Left forelimb (tissue), 1 donor: ENCODE results near the gene DNAH8.
"Not testable (repeated sequence)": the region's sequence is repeated elsewhere in the genome, so short reads cannot be mapped to it uniquely, and the experiment has no call there.

Experiments used
- DNase-seq: peaks from one replicate; pipeline ENCODE4 v3.0.0-alpha.2; 2018; ENCODE audit warnings: low spot score

The DNAH8 gene

GRCh38 chr6:38837101-38837500 lies 122.0 kb downstream of the DNAH8 start:
- DNase-seq: no peak

- DNase-seq: no peak
These were observed 128.7 kb downstream of the DNAH8 start for GRCh38 chr6:38843798-38844197.

GRCh38 chr6:38845931-38846330 lies 130.8 kb downstream of the DNAH8 start:
- DNase-seq: no peak

DNA sequence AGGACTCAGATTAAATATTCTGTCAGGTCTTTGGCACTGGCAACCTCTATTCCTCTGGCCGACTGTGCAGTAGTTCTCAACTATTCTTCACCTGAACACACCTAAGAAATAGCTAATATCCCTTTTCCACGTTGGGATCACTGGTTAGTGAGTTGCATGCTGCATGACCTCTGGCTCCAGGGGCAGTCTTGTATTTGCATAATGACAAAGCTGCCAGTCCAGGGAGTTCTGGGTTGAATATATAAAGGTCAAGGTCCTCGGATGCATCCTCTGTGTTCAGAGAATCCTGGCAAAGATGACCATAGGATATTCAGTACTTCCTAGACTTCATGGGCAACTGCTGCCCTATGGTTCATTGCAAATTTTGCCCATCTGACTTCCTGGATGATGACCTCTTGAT lies 131.2 kb downstream of the DNAH8 start:
- DNase-seq: no peak

- no peak for DNase-seq
These were observed 131.7 kb downstream of the DNAH8 start for GRCh38 chr6:38846844-38847243.

DNA sequence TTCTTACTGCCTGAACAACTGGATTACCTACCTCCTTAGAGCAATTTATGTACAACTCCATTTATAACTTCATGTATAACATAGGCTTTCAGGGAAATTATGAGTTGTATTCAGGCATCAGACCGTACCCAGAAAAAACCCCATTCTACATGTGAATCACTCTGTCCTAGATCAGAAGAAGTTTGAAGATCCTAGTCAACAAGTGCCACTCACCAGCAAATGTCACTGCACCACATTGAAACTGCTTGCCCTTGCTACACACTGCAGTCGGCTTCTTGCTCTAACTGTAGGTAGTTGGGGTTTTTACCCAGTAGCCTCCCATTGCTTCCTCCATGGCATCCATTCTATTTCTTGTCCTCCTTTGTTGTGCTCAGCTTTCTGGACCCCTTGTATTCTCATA lies 132.4 kb downstream of the DNAH8 start:
- DNase-seq: no peak

DNA sequence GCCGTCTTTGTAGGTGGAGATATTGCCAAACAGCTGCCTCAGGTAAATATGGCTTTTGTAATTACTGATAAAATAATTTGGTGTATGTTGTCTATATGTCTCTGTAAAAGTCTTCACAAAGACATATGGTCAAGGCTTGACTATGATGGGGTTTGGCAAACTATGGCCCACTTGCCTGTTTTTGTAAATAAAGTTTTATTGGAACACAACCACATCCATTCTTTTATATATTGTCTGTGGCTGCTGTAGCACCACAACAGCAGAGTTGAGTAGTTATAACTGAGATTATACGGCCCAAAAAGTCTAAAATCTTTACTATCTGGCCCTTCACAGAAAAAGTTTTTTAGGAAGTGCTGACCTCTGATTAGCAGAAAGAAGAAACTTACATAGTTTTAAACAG lies 133.6 kb downstream of the DNAH8 start:
- no peak for DNase-seq

DNA sequence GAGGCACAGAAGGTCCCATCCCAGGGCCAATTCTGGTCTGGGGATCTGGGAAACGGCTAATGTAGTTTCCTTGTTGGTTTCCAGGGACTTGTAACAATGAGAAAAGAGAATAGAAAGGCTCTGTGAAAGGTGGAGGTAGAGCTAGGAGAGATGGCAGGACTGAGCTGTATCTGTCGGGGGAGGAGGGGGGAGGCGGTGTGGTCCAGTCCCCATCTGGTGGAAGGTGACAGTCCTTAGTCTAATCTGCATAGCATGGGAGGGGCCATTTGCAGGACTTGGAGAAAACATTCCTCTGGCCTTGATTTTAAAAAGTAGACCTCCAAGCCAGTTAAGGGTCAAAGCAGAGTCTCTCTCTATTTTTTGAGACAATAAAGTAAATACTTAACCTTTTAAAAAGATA lies 137.1 kb downstream of the DNAH8 start:
- DNase-seq: no peak

GRCh38 chr6:38853236-38853635 lies 138.1 kb downstream of the DNAH8 start:
- no peak for DNase-seq

DNA sequence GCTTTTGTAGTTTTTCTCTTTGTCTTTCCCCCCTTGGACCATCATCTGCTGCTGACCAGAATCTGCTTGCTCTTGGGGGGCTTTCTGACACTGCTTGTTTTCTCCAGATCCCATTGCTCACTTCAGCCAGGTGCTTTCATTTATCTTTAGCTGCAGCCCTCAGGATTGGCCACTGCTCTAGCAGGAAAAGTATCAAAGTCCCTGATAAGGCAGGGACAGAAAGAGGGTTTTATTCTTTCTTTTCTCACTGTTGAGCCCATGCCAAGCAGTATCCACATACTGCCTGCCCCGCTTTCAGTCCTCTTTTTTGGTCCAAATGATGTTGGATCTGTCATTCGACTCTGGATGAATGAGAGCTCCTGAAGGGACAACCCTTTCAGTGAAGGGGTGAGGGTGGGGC lies 141.4 kb downstream of the DNAH8 start:
- DNase-seq: no peak

- no peak for DNase-seq
These were observed 142.7 kb downstream of the DNAH8 start for GRCh38 chr6:38857815-38858214.

GRCh38 chr6:38860041-38860440 lies 144.9 kb downstream of the DNAH8 start:
- no peak for DNase-seq

DNA sequence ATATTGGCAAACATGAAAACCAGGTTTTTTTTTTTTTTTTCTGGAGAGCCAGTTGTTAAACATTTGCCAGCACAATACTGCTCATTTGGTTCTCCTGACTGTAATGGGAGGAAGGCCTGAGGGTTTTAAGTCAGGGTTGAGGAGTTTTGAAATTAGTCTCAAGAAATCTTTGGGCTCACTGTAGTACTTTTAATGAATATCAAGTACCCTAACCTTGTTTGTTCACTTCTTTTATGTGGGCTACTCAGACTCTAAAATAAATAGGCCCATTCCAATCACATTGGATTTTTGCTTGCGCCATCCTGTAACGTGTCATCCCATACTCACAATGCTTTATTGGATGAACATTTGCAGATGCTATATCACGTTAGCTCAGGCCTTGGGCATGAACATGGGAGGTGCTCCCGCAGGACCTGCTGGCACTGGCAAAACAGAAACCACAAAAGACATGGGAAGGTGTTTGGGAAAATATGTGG lies 146.9 kb downstream of the DNAH8 start:
- DNase-seq: no peak

DNA sequence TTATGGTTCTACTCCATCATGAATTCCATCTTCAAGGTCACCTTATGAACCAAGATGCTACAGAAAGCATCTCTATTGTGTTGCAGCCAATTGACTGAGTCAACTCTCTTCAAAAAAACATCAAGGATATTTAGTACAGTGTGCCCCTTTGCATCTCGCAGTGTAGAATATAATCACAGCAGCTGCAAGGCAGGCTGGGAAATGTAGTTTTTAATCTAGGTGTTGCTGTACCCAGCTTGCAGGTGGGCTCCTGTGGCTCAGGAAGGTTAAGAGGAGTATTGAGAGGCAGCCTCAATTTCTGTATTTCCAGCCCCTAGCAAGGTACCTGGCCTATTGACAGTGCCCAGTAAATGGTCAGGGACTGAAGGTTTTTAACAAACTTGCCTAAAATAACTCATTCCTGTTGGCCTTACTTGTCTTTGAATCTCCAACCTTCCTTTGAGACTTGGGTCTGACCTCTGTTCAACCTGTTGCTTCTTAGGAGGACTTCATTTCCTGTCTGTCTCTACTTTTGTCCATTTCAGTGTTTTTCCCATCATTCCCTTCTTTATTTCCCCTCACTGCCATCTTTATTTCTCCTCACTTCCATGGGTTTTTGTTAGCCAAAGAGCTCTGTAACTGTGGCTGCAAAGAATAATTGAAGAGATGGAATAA lies 150.5 kb downstream of the DNAH8 start:
- no peak for DNase-seq

- DNase-seq: no peak
These were observed 152.6 kb downstream of the DNAH8 start for GRCh38 chr6:38867726-38868125.

DNA sequence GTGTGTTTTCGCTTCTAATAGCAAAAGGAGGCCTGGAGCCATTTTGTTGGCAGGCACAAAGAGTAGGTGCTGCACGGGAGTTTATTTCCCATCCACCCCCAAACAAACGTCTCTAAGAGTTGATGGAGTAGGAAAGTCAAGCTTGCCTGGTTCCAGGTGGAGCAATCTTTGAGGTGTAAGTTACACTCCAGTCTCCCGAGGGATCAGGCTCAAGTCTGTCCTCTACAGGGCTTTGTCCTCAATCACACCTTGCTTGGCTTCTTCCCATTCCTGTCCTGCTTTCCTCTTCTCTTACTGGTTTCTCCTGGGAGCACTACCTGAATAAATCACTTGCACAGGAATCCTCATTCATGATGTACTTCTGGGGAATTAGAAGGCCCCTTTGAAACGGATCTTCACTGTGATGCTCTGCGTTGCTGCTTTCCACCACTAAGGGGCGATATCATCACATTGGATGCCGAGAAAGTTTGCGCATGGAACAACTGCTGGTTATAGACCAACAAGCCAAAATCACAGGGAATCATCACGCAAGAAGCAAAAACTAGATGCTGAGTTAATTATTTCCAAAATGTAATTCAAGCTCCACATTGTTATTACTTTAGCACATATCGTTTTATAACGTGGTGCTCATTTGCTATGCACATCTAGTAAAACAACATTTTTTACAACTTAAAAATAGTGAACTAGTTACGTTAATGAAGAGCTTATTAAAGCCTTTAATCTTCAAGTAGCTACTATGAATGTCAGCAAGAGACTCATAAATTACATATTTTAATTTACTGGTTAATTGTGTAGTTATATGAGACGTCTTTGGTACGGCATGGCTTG lies 156.8 kb downstream of the DNAH8 start:
- DNase-seq: no peak

- no peak for DNase-seq
These were observed 157.9 kb downstream of the DNAH8 start for GRCh38 chr6:38873001-38873400.

DNA sequence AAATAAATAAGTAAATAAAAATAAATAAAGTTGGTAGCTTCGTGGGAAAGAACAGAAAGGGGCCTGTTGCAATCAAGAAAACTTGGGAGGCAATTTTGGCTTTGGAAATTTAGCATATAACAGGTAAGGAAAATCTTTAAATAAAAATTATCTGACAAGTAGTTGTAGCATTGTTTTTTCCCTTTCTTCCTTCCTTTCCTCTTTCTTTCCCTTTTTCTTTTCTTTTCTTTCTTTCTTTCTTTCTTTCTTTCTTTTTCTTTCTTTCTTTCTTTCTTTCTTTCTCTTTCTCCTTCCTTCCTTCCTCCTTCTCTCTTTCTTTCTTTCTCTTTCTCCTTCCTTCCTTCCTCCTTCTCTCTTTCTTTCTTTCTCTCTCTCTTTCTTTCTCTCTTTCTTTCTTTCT lies 158.7 kb downstream of the DNAH8 start:
- not testable (repeated sequence) for DNase-seq

- no peak for DNase-seq
These were observed 161.4 kb downstream of the DNAH8 start for GRCh38 chr6:38876475-38876874.

DNA sequence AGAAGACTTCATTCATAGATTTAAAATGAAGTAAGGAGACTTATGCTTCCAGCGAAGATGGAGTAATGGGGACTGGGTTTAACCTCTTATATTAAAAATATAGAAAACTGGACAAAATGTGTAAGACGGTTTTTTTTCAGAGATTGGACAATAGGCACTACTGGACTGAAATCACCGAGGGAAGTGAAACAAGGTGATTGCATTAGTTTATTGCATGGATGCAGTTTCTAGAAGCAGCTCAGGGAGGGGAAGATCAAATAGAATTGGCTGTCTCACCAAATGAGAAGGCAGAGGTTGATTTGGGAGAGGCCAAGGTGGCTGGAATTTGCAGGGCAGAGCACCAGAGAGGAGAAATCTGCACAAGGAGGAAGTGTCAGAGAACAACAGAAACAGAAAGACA lies 162.6 kb downstream of the DNAH8 start:
- DNase-seq: no peak

GRCh38 chr6:38882157-38882556 lies 167.0 kb downstream of the DNAH8 start:
- DNase-seq: no peak

- DNase-seq: no peak
These were observed 182.4 kb downstream of the DNAH8 start for GRCh38 chr6:38897507-38897906.

DNA sequence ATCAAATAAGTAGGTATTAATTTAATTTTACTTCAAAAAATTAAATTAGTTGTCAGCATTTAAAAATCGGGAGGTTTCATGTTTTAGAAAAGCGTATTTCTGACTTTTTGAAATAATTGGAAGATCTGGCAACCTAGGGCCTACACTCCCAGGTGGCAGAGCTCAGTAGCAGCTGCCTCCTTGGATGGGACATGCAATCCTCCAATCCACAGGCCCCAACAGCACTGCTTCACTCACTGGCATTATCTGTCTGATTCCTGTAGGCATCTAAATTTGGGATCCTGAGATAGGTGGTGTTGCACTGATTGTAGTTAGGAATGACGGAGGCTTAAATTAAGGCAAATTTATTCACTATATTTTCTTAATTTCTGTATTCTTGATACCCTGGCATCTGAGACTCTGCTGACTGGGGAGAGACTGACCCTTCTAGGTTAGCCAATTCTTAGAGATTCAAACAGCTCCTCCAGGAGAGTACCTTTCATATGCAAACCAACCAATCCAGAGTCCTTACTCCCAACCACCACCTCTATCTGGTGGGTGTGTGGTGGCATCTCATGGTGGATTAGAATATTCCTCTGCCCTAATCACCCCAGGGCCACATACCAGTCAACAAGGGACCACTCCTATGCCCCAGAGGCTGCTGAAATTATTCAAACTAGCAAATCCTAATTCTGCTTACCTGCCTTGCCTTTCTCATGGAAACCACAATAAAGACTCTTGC lies 186.9 kb downstream of the DNAH8 start:
- no peak for DNase-seq
